Hepatocyte (in vitro differentiated cells): Measurements from ENCODE around the gene C4A.

Source experiments
- CTCF ChIP-seq: fragments of 200-600 bp; sonication (generic); IDR thresholded peaks from 2 replicates; pipeline ENCODE4 v1.5.1; 2016; ENCODE audit warnings: antibody characterized with exemption, mild to moderate bottlenecking; ENCODE audit not compliant: poor library complexity
- EZH2phosphoT487 ChIP-seq: fragments of 200-600 bp; sonication (generic); IDR thresholded peaks from one replicate; pipeline ENCODE4 v1.6.1; 2018; ENCODE audit warnings: antibody characterized with exemption, mild to moderate bottlenecking, low read depth, moderate library complexity; ENCODE audit not compliant: unreplicated experiment, severe bottlenecking

GRCh38 chr6:32050562-32050961, 68.7 kb downstream of the C4A start:
- TF ChIP-seq CTCF (no peak), EZH2phosphoT487 (no peak)
